GM19395 (cell line): ENCODE measurements around the gene MPZL1.

Experiments used
- ATAC-seq: cut with Tn5 transposase; IDR thresholded peaks from one replicate; pipeline ENCODE4 v1.9.1; 2021; ENCODE audit warnings: mild to moderate bottlenecking, moderate library complexity; ENCODE audit not compliant: unreplicated experiment

Gene MPZL1

GRCh38 chr1:167721617-167722151 lies at the start of gene MPZL1:
TSS of gene MPZL1 (plus strand) at chr1:167721982. CDS start at chr1:167722152, 170 bp downstream.
- ATAC-seq, result peak; percentile 85

GRCh38 chr1:167672831-167673230 lies 49.0 kb upstream of the MPZL1 start:
- ATAC-seq, result no peak

- ATAC-seq, result no peak
These were observed 48.5 kb upstream of the MPZL1 start for GRCh38 chr1:167673265-167673664.

- no peak for ATAC-seq
These were observed 47.6 kb upstream of the MPZL1 start for GRCh38 chr1:167674156-167674555.

- no peak for ATAC-seq
These were observed 46.3 kb upstream of the MPZL1 start for GRCh38 chr1:167675440-167675839.

- ATAC-seq, result peak; percentile 59
These were observed 45.4 kb upstream of the MPZL1 start for GRCh38 chr1:167676205-167676915.

- peak; percentile 40 for ATAC-seq
These were observed 44.6 kb upstream of the MPZL1 start for GRCh38 chr1:167676916-167677848.

GRCh38 chr1:167678422-167678821 lies 43.4 kb upstream of the MPZL1 start:
- no peak for ATAC-seq

GRCh38 chr1:167678838-167679237 lies 42.9 kb upstream of the MPZL1 start:
- ATAC-seq, result no peak

GRCh38 chr1:167679714-167680113 lies 42.1 kb upstream of the MPZL1 start:
- ATAC-seq, result no peak

- ATAC-seq, result no peak
These were observed 40.8 kb upstream of the MPZL1 start for GRCh38 chr1:167681024-167681423.

- no peak for ATAC-seq
These were observed 40.2 kb upstream of the MPZL1 start for GRCh38 chr1:167681451-167682098.

- no peak for ATAC-seq
These were observed 38.6 kb upstream of the MPZL1 start for GRCh38 chr1:167683226-167683625.

- ATAC-seq, result no peak
These were observed 37.9 kb upstream of the MPZL1 start for GRCh38 chr1:167683641-167684502.

GRCh38 chr1:167685844-167686243 lies 35.9 kb upstream of the MPZL1 start:
- ATAC-seq, result no peak

- peak; percentile 76 for ATAC-seq
These were observed 33.8 kb upstream of the MPZL1 start for GRCh38 chr1:167687919-167688519.

GRCh38 chr1:167689567-167689920 lies 32.2 kb upstream of the MPZL1 start:
- ATAC-seq, result no peak

GRCh38 chr1:167690053-167690452 lies 31.7 kb upstream of the MPZL1 start:
- ATAC-seq, result no peak

GRCh38 chr1:167693425-167694045 lies 28.2 kb upstream of the MPZL1 start:
- no peak for ATAC-seq
